ENCODE measurements around the gene COPS8. TPM values are rescaled to one million over a fixed set of nuclear protein-coding genes. Genes with fewer than 3 reads are reported as not detected.

The COPS8 gene
- total RNA-seq, 2 donors from 2014 or later: 27.4 to 27.8 TPM

DNA sequence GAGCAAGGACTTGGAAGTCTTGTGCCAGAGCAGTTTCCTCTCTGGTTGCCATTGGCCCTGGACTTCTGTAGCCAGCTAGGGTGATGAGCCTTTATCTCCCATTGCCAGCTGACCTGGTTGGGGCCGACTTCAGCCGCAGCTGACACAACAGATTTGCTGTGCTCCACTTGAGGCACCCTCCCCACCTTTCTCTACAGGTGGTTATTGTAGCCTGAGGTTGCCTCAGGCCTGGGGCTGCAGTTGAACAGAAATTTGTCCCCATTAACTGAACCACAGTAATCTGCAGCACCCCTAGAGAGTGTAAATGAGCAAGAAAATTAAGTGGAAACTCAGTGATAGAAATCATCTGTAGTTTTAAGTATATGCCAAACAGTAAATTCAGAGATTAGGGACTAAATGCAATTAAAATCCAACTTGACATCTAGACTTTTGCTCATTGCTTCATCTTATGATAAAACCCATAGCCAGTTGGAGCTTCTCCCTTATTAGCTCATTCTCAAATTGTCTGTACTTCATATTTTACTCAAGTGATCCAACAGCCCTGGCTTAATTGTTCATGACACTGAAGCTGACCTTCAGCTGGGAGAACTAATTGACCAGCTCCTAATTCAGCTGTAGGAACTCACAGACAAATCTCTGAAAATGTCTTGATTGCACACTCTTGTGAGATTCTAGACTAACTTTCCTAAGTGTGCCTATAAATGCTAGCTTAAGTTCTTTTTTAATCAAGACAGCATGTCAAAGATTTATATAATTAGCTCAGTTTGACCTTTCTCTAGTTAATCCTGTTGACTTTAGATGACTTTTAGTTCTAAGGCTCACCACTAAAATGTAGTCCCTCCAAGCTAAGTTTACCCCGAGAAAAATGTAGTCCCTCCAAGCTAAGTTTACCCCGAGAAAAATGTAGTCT, 48.9 kb downstream of the COPS8 start:
- DNase-seq (no peak), ATAC-seq (no peak)
- whole genome bisulfite sequencing, 2 donors: 49 to 50% methylated on average over 4 of the region's 4 CpGs
- Histone ChIP-seq H3K27ac (no peak overlapping the region), H3K27me3 (no peaks in the 10 kb centered on the region), H3K9me3 (no peaks in the 10 kb centered on the region), H3K36me3 (replicated peaks in 1 of 2; ENCODE audit: insufficient read depth in 1 of 2, low read depth in 2 of 2) (no peaks in the 10 kb centered on the region), H3K4me1 (no peaks in the 10 kb centered on the region), H3K4me3 (no peak overlapping the region)
- intact Hi-C loops (cut with DNase I): no loop called here
- TF ChIP-seq, protein P1, sequence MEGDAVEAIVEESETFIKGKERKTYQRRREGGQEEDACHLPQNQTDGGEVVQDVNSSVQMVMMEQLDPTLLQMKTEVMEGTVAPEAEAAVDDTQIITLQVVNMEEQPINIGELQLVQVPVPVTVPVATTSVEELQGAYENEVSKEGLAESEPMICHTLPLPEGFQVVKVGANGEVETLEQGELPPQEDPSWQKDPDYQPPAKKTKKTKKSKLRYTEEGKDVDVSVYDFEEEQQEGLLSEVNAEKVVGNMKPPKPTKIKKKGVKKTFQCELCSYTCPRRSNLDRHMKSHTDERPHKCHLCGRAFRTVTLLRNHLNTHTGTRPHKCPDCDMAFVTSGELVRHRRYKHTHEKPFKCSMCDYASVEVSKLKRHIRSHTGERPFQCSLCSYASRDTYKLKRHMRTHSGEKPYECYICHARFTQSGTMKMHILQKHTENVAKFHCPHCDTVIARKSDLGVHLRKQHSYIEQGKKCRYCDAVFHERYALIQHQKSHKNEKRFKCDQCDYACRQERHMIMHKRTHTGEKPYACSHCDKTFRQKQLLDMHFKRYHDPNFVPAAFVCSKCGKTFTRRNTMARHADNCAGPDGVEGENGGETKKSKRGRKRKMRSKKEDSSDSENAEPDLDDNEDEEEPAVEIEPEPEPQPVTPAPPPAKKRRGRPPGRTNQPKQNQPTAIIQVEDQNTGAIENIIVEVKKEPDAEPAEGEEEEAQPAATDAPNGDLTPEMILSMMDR (IDR thresholded peaks at IDR 0.05): no peak
- TF ChIP-seq POLR2A (IDR thresholded peaks at IDR 0.05): no peak

DNA sequence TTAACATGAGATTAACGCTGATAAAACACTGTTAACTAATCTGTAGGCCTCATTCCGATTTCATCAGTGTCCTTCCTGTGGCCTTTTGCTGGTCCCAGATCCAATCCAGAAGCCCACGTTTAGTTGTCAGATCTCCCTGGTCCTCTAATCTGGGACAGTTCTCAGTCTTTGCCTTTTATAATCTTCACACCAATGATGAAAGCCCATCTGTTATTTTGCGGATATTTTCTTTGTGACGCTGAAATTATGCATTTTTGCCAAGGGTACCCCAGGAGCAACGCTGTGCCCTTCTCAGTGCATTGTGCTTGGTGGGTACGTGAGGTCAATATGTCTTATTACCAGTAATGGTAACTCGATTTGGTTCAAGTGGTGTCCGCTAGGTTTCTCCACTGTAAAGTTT, 51.1 kb downstream of the COPS8 start:
- intact Hi-C loops (cut with DNase I): no loop called here
- no peak for TF ChIP-seq POLR2A (IDR thresholded peaks at IDR 0.05)
- TF ChIP-seq, protein P1 (IDR thresholded peaks at IDR 0.05): no peak
- Histone ChIP-seq H3K27me3 (no peaks in the 10 kb centered on the region), H3K4me1 (no peaks in the 10 kb centered on the region), H3K4me3 (no peak overlapping the region), H3K9me3 (no peaks in the 10 kb centered on the region), H3K27ac (no peak overlapping the region), H3K36me3 (replicated peaks in 1 of 2; ENCODE audit: insufficient read depth in 1 of 2, low read depth in 2 of 2) (no peaks in the 10 kb centered on the region)
- 67 to 68% methylated on average over 9 of the region's 9 CpGs for WGBS, 2 donors
- ATAC-seq (no peak), DNase-seq (no peak)

DNA sequence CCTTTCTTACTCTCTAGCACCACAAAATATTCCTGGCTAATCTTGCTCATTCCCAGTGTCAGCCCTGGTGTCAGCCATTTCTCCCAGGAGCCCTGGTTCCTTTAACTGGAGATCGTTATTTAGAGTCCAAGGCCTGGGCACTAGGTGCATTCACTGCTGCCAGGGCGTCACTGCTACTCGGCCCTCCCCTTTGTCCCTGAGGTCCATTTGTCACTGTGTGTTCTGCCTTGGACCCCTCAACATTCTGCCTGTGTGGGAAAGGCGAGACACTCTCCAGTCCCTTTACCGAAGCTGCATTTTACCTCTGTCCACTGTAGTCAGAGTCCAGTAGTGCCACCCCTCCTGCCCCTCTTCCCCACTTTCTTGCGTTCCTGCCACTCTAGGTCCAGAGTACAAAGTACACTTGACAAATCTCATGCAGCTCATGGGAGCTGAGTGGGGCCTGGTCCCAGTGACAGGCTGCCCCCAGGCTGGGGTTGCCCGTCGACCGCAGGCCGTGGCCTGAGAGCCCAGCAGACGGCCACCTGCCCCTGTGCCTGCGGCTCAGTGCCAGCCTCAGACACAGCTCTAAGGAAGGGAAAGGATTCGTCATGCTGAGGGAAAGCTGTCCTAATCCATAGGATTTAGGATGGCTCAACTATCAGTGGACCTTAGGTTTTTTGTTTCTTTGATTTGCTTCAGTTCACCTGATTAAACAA, 52.1 kb downstream of the COPS8 start:
- no peaks in the 10 kb centered on the region for H3K9me3 ChIP-seq
- H3K4me1 ChIP-seq: no peaks in the 10 kb centered on the region
- 85 to 91% methylated on average over 11 to 13 of the region's 13 CpGs for WGBS, 2 donors
- intact Hi-C loops (cut with DNase I): no loop called here
- no peaks in the 10 kb centered on the region for H3K36me3 ChIP-seq (replicated peaks in 1 of 2; ENCODE audit: insufficient read depth in 1 of 2, low read depth in 2 of 2)
- no peak for DNase-seq
- no peak for ATAC-seq
- H3K4me3 ChIP-seq: no peak overlapping the region
- TF ChIP-seq POLR2A (IDR thresholded peaks at IDR 0.05): no peak
- TF ChIP-seq, protein P1 (IDR thresholded peaks at IDR 0.05): no peak
- no peak overlapping the region for H3K27ac ChIP-seq
- no peaks in the 10 kb centered on the region for H3K27me3 ChIP-seq

DNA sequence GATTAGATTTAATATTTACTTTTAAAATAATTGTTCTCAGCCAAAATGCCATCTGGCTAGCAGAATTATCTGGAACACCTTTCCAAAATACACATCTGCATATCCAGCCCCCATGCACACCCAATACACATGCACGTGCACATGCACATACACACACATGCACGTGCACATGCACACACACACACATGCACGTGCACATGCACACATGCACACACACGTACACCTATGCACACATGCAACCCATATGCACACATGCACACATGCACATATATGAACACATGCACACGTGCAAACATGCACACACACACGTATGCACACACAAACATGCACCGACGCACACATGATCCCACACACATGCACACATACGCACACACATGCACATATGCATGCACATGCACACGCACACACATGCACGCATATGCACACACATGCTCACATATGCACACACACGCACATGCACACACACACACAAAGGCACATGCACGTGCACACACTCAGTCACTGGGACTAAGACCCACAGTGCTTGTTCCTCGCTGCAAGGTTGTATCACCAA, 53.5 kb downstream of the COPS8 start:
- intact Hi-C loops (cut with DNase I): no loop called here
- DNase-seq: no peak
- Histone ChIP-seq H3K27me3 (no peaks in the 10 kb centered on the region), H3K27ac (no peak overlapping the region), H3K4me3 (no peak overlapping the region), H3K36me3 (replicated peaks in 1 of 2; ENCODE audit: insufficient read depth in 1 of 2, low read depth in 2 of 2) (no peaks in the 10 kb centered on the region), H3K9me3 (no peaks in the 10 kb centered on the region), H3K4me1 (peaks cover under 1% of the 10 kb centered on the region)
- WGBS, 2 donors: 83 to 86% methylated on average over 14 of the region's 14 CpGs
- no peak for TF ChIP-seq POLR2A (IDR thresholded peaks at IDR 0.05)
- TF ChIP-seq, protein P1 (IDR thresholded peaks at IDR 0.05): no peak
- ATAC-seq: no peak

Measured in body of pancreas (tissue), 4 donors.